Endothelial cell of umbilical vein (primary cell): Measurements from ENCODE around the gene A1BG. TPM values are rescaled to one million over a fixed set of nuclear protein-coding genes. Genes with fewer than 3 reads are reported as not detected.
"Not testable (repeated sequence)": the region's sequence is repeated elsewhere in the genome, so short reads cannot be mapped to it uniquely, and the experiment has no call there.

Source experiments
- BruUV-seq: library from RNA; stranded (reverse); fragments of 400-500 nt; replicated peaks from 2 replicates; lab custom pipeline; 2021; lab: Mats Ljungman, UMichigan
- CTCF ChIA-PET: fragments of 300-600, 350-600 bp; sonication (Branson Sonifier 250); formaldehyde crosslinking; loops from one replicate; lab custom pipeline; 2021; ENCODE audit warnings: antibody characterized with exemption, inconsistent platforms; lab: Charles Lee
- POLR2A ChIA-PET: fragments of 300-600, 350-600 bp; sonication (Branson Sonifier 250); formaldehyde crosslinking; loops from one replicate; lab custom pipeline; 2021; ENCODE audit warnings: antibody characterized with exemption, inconsistent platforms; lab: Charles Lee
- DNase-seq: peaks from one replicate; pipeline ENCODE4 v3.0.0-alpha.2; 2011; ENCODE audit warnings: low read depth, low spot score
- FAIRE-seq: peaks from 2 replicates; lab custom pipeline; 2011; peaks lifted over from hg19 to GRCh38; lab: Jason Lieb, UNC
- H2AFZ ChIP-seq: 2 replicates; pipeline ENCODE4 v1.6.0; 2012; ENCODE audit warnings: low read depth, low read length, control low read depth, inconsistent platforms
- H3K27ac ChIP-seq: 2 replicates; pipeline ENCODE4 v1.5.1; 2011; ENCODE audit warnings: low read depth, mild to moderate bottlenecking, control low read depth, low read length, moderate library complexity; ENCODE audit not compliant: insufficient read depth
- H3K27me3 ChIP-seq, 2 experiments: 2 replicates each; pipeline versions ENCODE4 v1.6.0 to v1.6.1; 2011; ENCODE audit warnings: low read length in 2 of 2, mixed read lengths in 1 of 2; ENCODE audit not compliant: control insufficient read depth in 2 of 2, insufficient read depth in 2 of 2
- H3K36me3 ChIP-seq, 2 experiments: 2 replicates in 1 of 2; 3 replicates in 1 of 2; pipeline ENCODE4 v1.5.1; 2011; ENCODE audit warnings: low read length in 2 of 2, mild to moderate bottlenecking in 1 of 2, moderate library complexity in 1 of 2; ENCODE audit not compliant: control insufficient read depth in 2 of 2, insufficient read depth in 2 of 2; ENCODE audit errors: extremely low read depth in 1 of 2
- H3K4me1 ChIP-seq: 3 replicates; pipeline ENCODE4 v1.5.1; 2011; ENCODE audit warnings: mild to moderate bottlenecking, low read length; ENCODE audit not compliant: control insufficient read depth, insufficient read depth; ENCODE audit errors: extremely low read depth
- H3K4me2 ChIP-seq: 2 replicates; pipeline ENCODE4 v1.6.1; 2011; ENCODE audit warnings: low read length, control low read depth, mixed read lengths; ENCODE audit not compliant: insufficient read depth
- H3K4me3 ChIP-seq, 3 experiments: fragments of 200-600 bp in 1 of 3; sonication (generic), shearing (Covaris generic) in 1 of 3; replicated peaks in 1 of 3; 2 replicates each; pipeline ENCODE4 v1.5.1; 2011 to 2016; ENCODE audit warnings: control low read depth in 3 of 3, low read length in 3 of 3, mild to moderate bottlenecking in 2 of 3, inconsistent platforms in 1 of 3, low read depth in 1 of 3, moderate library complexity in 1 of 3; ENCODE audit not compliant: insufficient read depth in 1 of 3
- H3K79me2 ChIP-seq: 2 replicates; pipeline ENCODE4 v1.6.0; 2012; ENCODE audit warnings: low read length, inconsistent platforms; ENCODE audit not compliant: control insufficient read depth, insufficient read depth
- H3K9ac ChIP-seq: replicated peaks from 2 replicates; pipeline ENCODE3; 2011; ENCODE audit warnings: low read length, control low read depth; ENCODE audit not compliant: insufficient read depth; ENCODE audit errors: extremely low read depth
- H3K9me1 ChIP-seq: replicated peaks from 3 replicates; pipeline ENCODE4 v1.6.0; 2011; ENCODE audit warnings: mild to moderate bottlenecking, low read length; ENCODE audit not compliant: control insufficient read depth, insufficient read depth; ENCODE audit errors: extremely low read depth
- H3K9me3 ChIP-seq: replicated peaks from 2 replicates; pipeline ENCODE4 v1.5.1; 2012; ENCODE audit warnings: low read length, inconsistent platforms; ENCODE audit not compliant: control insufficient read depth, insufficient read depth
- H4K20me1 ChIP-seq: replicated peaks from 2 replicates; pipeline ENCODE3; 2011; ENCODE audit warnings: mild to moderate bottlenecking, low read length; ENCODE audit not compliant: control insufficient read depth, insufficient read depth; ENCODE audit errors: extremely low read depth
- EZH2 ChIP-seq: IDR thresholded peaks from 2 replicates; pipeline ENCODE4 v1.6.1; 2012; ENCODE audit warnings: borderline replicate concordance, low read depth, mild to moderate bottlenecking, moderate library complexity, low read length, inconsistent platforms; ENCODE audit not compliant: severe bottlenecking
- FOS ChIP-seq: IDR thresholded peaks from 2 replicates; pipeline ENCODE4 v1.6.1; 2011; ENCODE audit warnings: mild to moderate bottlenecking, low read length, moderate library complexity, borderline replicate concordance; ENCODE audit not compliant: insufficient read depth
- GATA2 ChIP-seq: IDR thresholded peaks from 2 replicates; pipeline ENCODE4 v1.7.0; 2011; ENCODE audit warnings: low read depth, mild to moderate bottlenecking, moderate library complexity, mixed read lengths, low read length; ENCODE audit not compliant: insufficient read length, insufficient read depth
- JUN ChIP-seq: IDR thresholded peaks from 2 replicates; pipeline ENCODE4 v1.6.1; 2011; ENCODE audit warnings: borderline replicate concordance, low read depth; ENCODE audit not compliant: insufficient read length, insufficient read depth
- MYC ChIP-seq: IDR thresholded peaks from one replicate; pipeline ENCODE4 v1.6.1; 2011; ENCODE audit warnings: mild to moderate bottlenecking, low read depth, low read length
- POLR2A ChIP-seq: IDR thresholded peaks from 2 replicates; pipeline ENCODE4 v1.6.1; 2012; ENCODE audit warnings: low read depth, mild to moderate bottlenecking, control low read depth, low read length
- POLR2AphosphoS5 ChIP-seq: IDR thresholded peaks from 2 replicates; pipeline ENCODE4 v1.6.1; 2012; ENCODE audit warnings: low read depth, mild to moderate bottlenecking, control low read depth, low read length, moderate library complexity; ENCODE audit not compliant: insufficient read depth
- dilution Hi-C: fragments of 300-500 bp; cut with MboI; formaldehyde crosslinking; loops from one replicate; pipeline ENCODE4 v1.15.0; 2019; ENCODE audit warnings: low sequenced_read_pairs; ENCODE audit not compliant: extremely low pct_ligation_motif_present
- intact Hi-C: fragments of 100-400 bp; cut with micrococcal nuclease; formaldehyde crosslinking; loops from one replicate; pipeline ENCODE4 v1.10.0; 2022
- polyA plus RNA-seq, 4 experiments: library from polyadenylated mRNA; depleted of rRNA in 3 of 4; stranded (reverse) in 3 of 4; unstranded in 1 of 4; fragments of >200 nt; gene quantifications; 2 replicates each; pipeline versions ENCODE4 v1.2.1 to v1.2.3, GENCODE V29; 2011 to 2012; ENCODE audit warnings: missing spikeins in 1 of 4
- total RNA-seq: library from RNA; stranded (reverse); gene quantifications from 2 replicates; pipeline ENCODE4 v1.2.3, GENCODE V29; 2021
- TF ChIP-seq, protein P1 (sequence below): IDR thresholded peaks from 2 replicates; pipeline ENCODE4 v1.6.1; 2011; ENCODE audit not compliant: insufficient read depth, insufficient read length
- TF ChIP-seq, protein P2 (sequence below), 2 donors: IDR thresholded peaks; 1 replicate in 1 of 2; 2 replicates in 1 of 2; pipeline ENCODE4 v1.5.1; 2011; ENCODE audit warnings: low read length in 2 of 2, mild to moderate bottlenecking in 2 of 2, moderate library complexity in 2 of 2, control low read depth in 1 of 2, inconsistent platforms in 1 of 2, low read depth in 1 of 2; ENCODE audit not compliant: insufficient read depth in 1 of 2; ENCODE audit errors: extremely low read depth in 1 of 2

A1BG gene
- total and polyA plus RNA-seq, 2 donors (not counting 3 experiments of a cell fraction or from before 2014, with no cell fraction given), result 2.3 to 3.7 TPM

DNA sequence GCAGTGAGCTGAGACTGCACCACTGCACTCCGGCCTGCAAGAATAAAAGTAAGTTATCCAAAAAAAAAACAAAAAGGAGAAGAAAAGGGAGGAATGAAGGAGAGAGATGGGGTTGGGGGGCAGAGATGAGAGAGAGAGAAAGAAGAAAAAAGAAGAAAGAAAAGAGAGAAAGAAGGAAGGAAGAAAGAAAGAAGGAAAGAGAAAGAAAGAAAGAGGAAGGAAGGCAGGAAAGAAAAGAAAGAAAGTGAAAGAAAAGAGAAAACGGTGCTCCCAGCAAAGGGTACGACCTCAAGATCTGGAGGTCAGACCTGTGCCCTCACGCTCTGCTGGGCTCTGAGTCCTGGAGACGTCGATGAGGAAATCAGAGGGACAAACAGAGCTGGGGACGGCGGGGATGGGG, 3.7 kb downstream of the A1BG start:
- dilution Hi-C loops, result no loop called here
- ChIA-PET POLR2A (no interaction called here), CTCF (interaction anchor here (0.9 kb wide), 1 partner anchor 10 kb away, joined by 3 read pairs; no protein-coding TSS in a partner anchor)
- Histone ChIP-seq H4K20me1 (no peaks in the 10 kb centered on the region), H3K9ac (no peak overlapping the region), H2AFZ (no peak overlapping the region), H3K79me2 (no peaks in the 10 kb centered on the region), H3K9me3 (no peaks in the 10 kb centered on the region), H3K27me3 (peaks cover 22 to 45% of the 10 kb centered on the region in 2 experiments), H3K36me3 (no peaks in the 10 kb centered on the region), H3K4me3 (no peak overlapping the region), H3K4me2 (no peak overlapping the region), H3K4me1 (peaks cover 5% of the 10 kb centered on the region), H3K27ac (no peak overlapping the region), H3K9me1 (no peaks in the 10 kb centered on the region)
- FAIRE-seq, result no peak
- TF ChIP-seq JUN, result no peak
- TF ChIP-seq, protein P1, sequence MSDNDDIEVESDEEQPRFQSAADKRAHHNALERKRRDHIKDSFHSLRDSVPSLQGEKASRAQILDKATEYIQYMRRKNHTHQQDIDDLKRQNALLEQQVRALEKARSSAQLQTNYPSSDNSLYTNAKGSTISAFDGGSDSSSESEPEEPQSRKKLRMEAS, result no peak
- TF ChIP-seq POLR2AphosphoS5, result no peak
- TF ChIP-seq MYC, result no peak
- TF ChIP-seq FOS, result no peak
- TF ChIP-seq, protein P2, sequence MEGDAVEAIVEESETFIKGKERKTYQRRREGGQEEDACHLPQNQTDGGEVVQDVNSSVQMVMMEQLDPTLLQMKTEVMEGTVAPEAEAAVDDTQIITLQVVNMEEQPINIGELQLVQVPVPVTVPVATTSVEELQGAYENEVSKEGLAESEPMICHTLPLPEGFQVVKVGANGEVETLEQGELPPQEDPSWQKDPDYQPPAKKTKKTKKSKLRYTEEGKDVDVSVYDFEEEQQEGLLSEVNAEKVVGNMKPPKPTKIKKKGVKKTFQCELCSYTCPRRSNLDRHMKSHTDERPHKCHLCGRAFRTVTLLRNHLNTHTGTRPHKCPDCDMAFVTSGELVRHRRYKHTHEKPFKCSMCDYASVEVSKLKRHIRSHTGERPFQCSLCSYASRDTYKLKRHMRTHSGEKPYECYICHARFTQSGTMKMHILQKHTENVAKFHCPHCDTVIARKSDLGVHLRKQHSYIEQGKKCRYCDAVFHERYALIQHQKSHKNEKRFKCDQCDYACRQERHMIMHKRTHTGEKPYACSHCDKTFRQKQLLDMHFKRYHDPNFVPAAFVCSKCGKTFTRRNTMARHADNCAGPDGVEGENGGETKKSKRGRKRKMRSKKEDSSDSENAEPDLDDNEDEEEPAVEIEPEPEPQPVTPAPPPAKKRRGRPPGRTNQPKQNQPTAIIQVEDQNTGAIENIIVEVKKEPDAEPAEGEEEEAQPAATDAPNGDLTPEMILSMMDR (IDR thresholded peaks at IDR 0.05; ENCODE audit: extremely low read depth in 1 of 2, insufficient read depth in 1 of 2, low read depth in 1 of 2, low read length in 2 of 2), result no peak
- TF ChIP-seq EZH2, result no peak
- no peak for TF ChIP-seq GATA2
- TF ChIP-seq POLR2A, result no peak
- no peak for DNase-seq
- no TSS peak for BruUV-seq
- intact Hi-C loops, result no loop called here

DNA sequence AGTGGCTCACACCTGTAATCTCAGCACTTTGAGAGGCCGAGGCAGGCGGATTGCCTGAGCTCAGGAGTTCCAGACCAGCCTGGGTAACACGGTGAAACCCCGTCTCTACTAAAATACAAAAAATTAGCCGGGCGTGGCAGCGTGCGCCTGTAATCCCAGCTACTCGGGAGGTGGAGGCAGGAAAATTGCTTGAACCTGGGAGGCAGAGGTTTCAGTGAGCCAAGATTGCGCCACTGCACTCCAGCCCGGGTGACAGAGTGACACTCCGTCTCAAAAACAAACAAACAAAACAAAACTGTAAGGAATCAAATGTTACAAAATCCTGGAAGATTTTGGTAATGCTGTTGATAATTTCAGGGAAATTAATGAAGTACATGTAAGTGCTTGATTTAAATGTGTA, 5.2 kb downstream of the A1BG start:
- DNase-seq, H3K36me3 ChIP-seq, H3K9me1 ChIP-seq, H3K9ac ChIP-seq, H2AFZ ChIP-seq, FAIRE-seq, H3K27ac ChIP-seq, H3K79me2 ChIP-seq, H3K4me1 ChIP-seq, CTCF ChIA-PET, BruUV-seq, H3K9me3 ChIP-seq, intact Hi-C loops, H4K20me1 ChIP-seq, dilution Hi-C loops: not testable (repeated sequence)
- POLR2A ChIA-PET, result interaction anchor here (1.4 kb wide), 1 partner anchor 15 kb away, joined by 6 read pairs; the partner anchor contains the start of gene ZNF497
- peak overlapping the region; percentile 50 for H3K4me2 ChIP-seq
- H3K27me3 ChIP-seq, result peaks cover 21 to 45% of the 10 kb centered on the region in 2 experiments
- peak overlapping the region in 2 of 3 experiments; percentile 38 to 47 for H3K4me3 ChIP-seq
